Testis (tissue), 3 donors: ENCODE measurements around the gene TMCC3. TPM values are rescaled to one million over a fixed set of nuclear protein-coding genes. Genes with fewer than 3 reads are reported as not detected.
"Not testable (repeated sequence)": the region's sequence is repeated elsewhere in the genome, so short reads cannot be mapped to it uniquely, and the experiment has no call there.

Experiments used
- DNase-seq: peaks from one replicate; pipeline ENCODE4 v3.0.0-alpha.2; 2019
- H3K27ac ChIP-seq, 2 donors: fragments of 200-600 bp; sonication (generic); one replicate each; pipeline ENCODE4 v1.5.1; 2019
- H3K27me3 ChIP-seq: fragments of 200-600 bp; sonication (generic); one replicate; pipeline ENCODE4 v1.5.1; 2019
- H3K36me3 ChIP-seq: fragments of 200-600 bp; sonication (generic); one replicate; pipeline ENCODE4 v1.5.1; 2017; ENCODE audit warnings: low read depth; ENCODE audit errors: missing control alignments
- H3K4me1 ChIP-seq: fragments of 200-600 bp; sonication (generic); one replicate; pipeline ENCODE4 v1.5.1; 2019
- H3K4me3 ChIP-seq, 2 donors: fragments of 200-600 bp; sonication (generic); one replicate each; pipeline ENCODE4 v1.5.1; 2017 to 2019
- H3K9me3 ChIP-seq: fragments of 200-600 bp; sonication (generic); one replicate; pipeline ENCODE4 v1.5.1; 2017
- CTCF ChIP-seq, 3 experiments: fragments of 450-650 bp in 2 of 3; fragments of 200-600 bp in 1 of 3; sonication (generic) in 1 of 3; IDR thresholded peaks; one replicate each; pipeline ENCODE4 v1.5.1; 2016 to 2019; ENCODE audit warnings: antibody characterized with exemption in 3 of 3, mild to moderate bottlenecking in 2 of 3, moderate library complexity in 1 of 3
- POLR2A ChIP-seq: fragments of 450-650 bp; IDR thresholded peaks from one replicate; pipeline ENCODE4 v1.6.1; 2017; ENCODE audit warnings: antibody characterized with exemption, mild to moderate bottlenecking, moderate library complexity
- WGBS, 2 donors: methylation state at CpG; one replicate each; pipeline ENCODE4 v1.1.5; 2018; 5-methylcytosine and 5-hydroxymethylcytosine counted together
- intact Hi-C: fragments of 100-400 bp; cut with DNase I; formaldehyde crosslinking; loops from one replicate; pipeline ENCODE4 v1.15.1; 2023; ENCODE audit warnings: low total_unique reads
- polyA plus RNA-seq: library from polyadenylated mRNA; stranded (reverse); fragments of 350-450 nt; fragmentation: Illumina TruSeq; extraction: RNeasy Lipid Tissue Mini Kit (QIAGEN cat#74804); gene quantifications from one replicate; pipeline ENCODE4 v1.2.3, GENCODE V29; 2014; ENCODE audit warnings: low read depth, low replicate concordance; ENCODE audit not compliant: insufficient read depth
- total RNA-seq, 2 donors: library from RNA; depleted of rRNA; stranded (reverse); fragments of >200 nt; gene quantifications; one replicate each; pipeline ENCODE4 v1.2.3, GENCODE V29; 2016

TMCC3 gene
- total and polyA plus RNA-seq, 3 donors from 2014 or later, result 3.4 to 6.4 (median 5.1) TPM

GRCh38 chr12:94555687-94556086, 94.7 kb downstream of the TMCC3 start:
- whole genome bisulfite sequencing, 2 donors, result 20 to 52% methylated on average over 3 of the region's 3 CpGs

GRCh38 chr12:94553875-94554274, 96.5 kb downstream of the TMCC3 start:
- no peak for DNase-seq
- intact Hi-C loops, result no loop called here

More at GRCh38 chr12:94555687-94556086, 94.7 kb downstream of the TMCC3 start:
- Histone ChIP-seq H3K27me3 (no peaks in the 10 kb centered on the region), H3K36me3 (no peaks in the 10 kb centered on the region), H3K4me3 (no peak overlapping the region), H3K27ac (no peak overlapping the region), H3K4me1 (no peaks in the 10 kb centered on the region), H3K9me3 (no peaks in the 10 kb centered on the region)
- DNase-seq, result no peak
- TF ChIP-seq CTCF (IDR thresholded peaks at IDR 0.05) (no peak), POLR2A (no peak)
- intact Hi-C loops, result no loop called here

GRCh38 chr12:94553130-94553519, 97.2 kb downstream of the TMCC3 start:
- intact Hi-C loops, result no loop called here
- Histone ChIP-seq H3K4me1 (no peaks in the 10 kb centered on the region), H3K9me3 (no peaks in the 10 kb centered on the region), H3K27ac (no peak overlapping the region), H3K4me3 (no peak overlapping the region), H3K36me3 (no peaks in the 10 kb centered on the region), H3K27me3 (no peaks in the 10 kb centered on the region)
- DNase-seq, result no peak
- TF ChIP-seq POLR2A, result no peak
- no peak for TF ChIP-seq CTCF (IDR thresholded peaks at IDR 0.05)
- 50 to 52% methylated on average over 6 of the region's 6 CpGs for WGBS, 2 donors

More at GRCh38 chr12:94553875-94554274, 96.5 kb downstream of the TMCC3 start:
- Histone ChIP-seq H3K27me3 (no peaks in the 10 kb centered on the region), H3K4me1 (no peaks in the 10 kb centered on the region), H3K9me3 (no peaks in the 10 kb centered on the region), H3K27ac (no peak overlapping the region), H3K4me3 (no peak overlapping the region), H3K36me3 (no peaks in the 10 kb centered on the region)
- no peak for TF ChIP-seq POLR2A
- TF ChIP-seq CTCF (IDR thresholded peaks at IDR 0.05), result no peak
- WGBS, 2 donors, result 93% methylated on average over 15 of the region's 15 CpGs

- no peak for DNase-seq
- intact Hi-C loops, result no loop called here
- Histone ChIP-seq H3K4me1 (no peaks in the 10 kb centered on the region), H3K9me3 (no peaks in the 10 kb centered on the region), H3K27ac (no peak overlapping the region), H3K4me3 (no peak overlapping the region), H3K36me3 (no peaks in the 10 kb centered on the region), H3K27me3 (no peaks in the 10 kb centered on the region)
- WGBS, 2 donors, result 34 to 37% methylated on average over 4 of the region's 4 CpGs
- TF ChIP-seq CTCF (IDR thresholded peaks at IDR 0.05) (no peak), POLR2A (no peak)
These were observed 98.5 kb downstream of the TMCC3 start for GRCh38 chr12:94551810-94552209.

GRCh38 chr12:94550964-94551363, 99.4 kb downstream of the TMCC3 start:
- H3K27ac ChIP-seq, result no peak overlapping the region
- H3K4me1 ChIP-seq, result no peaks in the 10 kb centered on the region
- H3K4me3 ChIP-seq, result no peak overlapping the region
- no peaks in the 10 kb centered on the region for H3K9me3 ChIP-seq
- DNase-seq, result no peak
- WGBS, 2 donors, result 80 to 85% methylated on average over 5 of the region's 5 CpGs
- intact Hi-C loops, result no loop called here
- no peaks in the 10 kb centered on the region for H3K36me3 ChIP-seq
- H3K27me3 ChIP-seq, result no peaks in the 10 kb centered on the region
- TF ChIP-seq CTCF (IDR thresholded peaks at IDR 0.05), result no peak
- no peak for TF ChIP-seq POLR2A

GRCh38 chr12:94548833-94549232, 101.5 kb downstream of the TMCC3 start:
- H3K27ac ChIP-seq, DNase-seq, H3K27me3 ChIP-seq, intact Hi-C loops, H3K9me3 ChIP-seq, H3K4me1 ChIP-seq, H3K36me3 ChIP-seq, H3K4me3 ChIP-seq: not testable (repeated sequence)
- 89 to 94% methylated on average over 5 of the region's 5 CpGs for WGBS, 2 donors
